Ureter (tissue), 1 donor: ENCODE results near the gene CSRP1. TPM values are rescaled to one million over a fixed set of nuclear protein-coding genes. Genes with fewer than 3 reads are reported as not detected.
A peak's percentile ranks its signal among the peaks of the same experiment; 100 is the strongest.

Source experiments
- DNase-seq: peaks from one replicate; pipeline ENCODE4 v3.0.0-alpha.2; 2020; ENCODE audit warnings: low spot score
- total RNA-seq: library from RNA; stranded (reverse); gene quantifications from one replicate; pipeline ENCODE4 v1.2.4, GENCODE V29; 2023
- donor health status: DM: yes; HTN: yes; CAD: no.

Gene CSRP1
- total RNA-seq, 1 donor from 2014 or later = 545 TPM

GRCh38 chr1:201456499-201457309 is 50.2 kb downstream of the CSRP1 start:
- peak; percentile 81 for DNase-seq

DNA sequence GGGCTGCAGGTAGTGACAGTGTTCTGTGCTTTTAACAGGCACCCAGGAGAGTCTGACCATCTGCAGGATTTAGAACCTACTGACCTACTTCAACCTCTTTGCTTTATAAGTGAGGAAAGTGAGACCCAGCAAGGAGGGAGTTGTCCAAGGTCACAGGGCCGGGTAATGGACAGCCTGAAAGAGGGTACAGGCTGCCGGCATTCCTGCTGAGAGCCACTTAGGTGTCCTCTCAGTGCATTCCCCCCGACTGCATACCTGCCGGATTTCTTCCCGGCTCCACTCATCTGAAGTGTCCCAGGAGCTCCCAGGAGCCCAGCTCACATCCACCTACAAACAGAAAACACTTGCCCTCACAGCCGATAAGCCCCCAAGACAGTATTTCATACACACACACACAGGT is 51.8 kb downstream of the CSRP1 start:
- DNase-seq = no peak

DNA sequence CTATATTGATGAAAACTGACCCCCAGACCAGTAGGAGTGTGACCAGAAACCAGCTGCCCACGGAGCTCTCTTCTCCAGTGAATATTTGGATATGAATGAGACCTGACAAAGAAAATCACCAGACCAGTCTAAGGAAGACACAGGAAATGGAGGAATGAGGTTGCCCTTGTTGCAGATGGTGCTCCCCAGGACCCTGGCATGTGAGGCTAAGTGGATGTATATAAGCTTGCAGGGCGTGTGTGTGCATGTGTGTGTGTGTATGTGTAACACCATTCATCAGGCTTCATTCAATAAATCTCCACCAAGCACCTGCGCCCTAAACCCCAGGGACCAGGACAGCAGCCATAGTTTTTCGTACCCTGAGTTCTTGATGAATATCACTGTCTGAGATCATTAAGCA is 52.3 kb downstream of the CSRP1 start:
- no peak for DNase-seq

DNA sequence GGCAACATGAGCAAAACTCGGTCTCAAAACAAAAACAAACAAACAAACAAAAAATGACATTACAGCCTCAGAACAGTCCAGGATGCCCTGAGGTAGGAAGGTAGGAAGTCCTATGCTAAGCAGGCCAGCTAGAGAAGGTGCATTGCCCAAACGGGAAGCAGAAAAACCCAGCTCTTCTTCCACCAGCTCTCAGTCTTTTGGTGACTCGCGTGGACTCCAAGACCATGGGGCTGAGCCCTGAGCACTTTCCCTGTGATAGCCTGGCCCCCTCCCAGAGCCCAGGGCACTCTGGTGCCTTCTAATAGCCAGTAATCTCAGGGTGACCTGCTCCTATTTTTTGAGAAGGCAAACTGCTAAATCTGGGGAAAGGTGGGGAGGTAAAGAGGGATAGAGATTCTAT is 54.1 kb downstream of the CSRP1 start:
- no peak for DNase-seq

GRCh38 chr1:201450721-201451291 is 56.1 kb downstream of the CSRP1 start:
- DNase-seq = no peak

GRCh38 chr1:201448990-201449389 is 57.9 kb downstream of the CSRP1 start:
- DNase-seq = no peak

GRCh38 chr1:201447903-201448871 is 58.7 kb downstream of the CSRP1 start:
- peak; percentile 84 for DNase-seq

DNA sequence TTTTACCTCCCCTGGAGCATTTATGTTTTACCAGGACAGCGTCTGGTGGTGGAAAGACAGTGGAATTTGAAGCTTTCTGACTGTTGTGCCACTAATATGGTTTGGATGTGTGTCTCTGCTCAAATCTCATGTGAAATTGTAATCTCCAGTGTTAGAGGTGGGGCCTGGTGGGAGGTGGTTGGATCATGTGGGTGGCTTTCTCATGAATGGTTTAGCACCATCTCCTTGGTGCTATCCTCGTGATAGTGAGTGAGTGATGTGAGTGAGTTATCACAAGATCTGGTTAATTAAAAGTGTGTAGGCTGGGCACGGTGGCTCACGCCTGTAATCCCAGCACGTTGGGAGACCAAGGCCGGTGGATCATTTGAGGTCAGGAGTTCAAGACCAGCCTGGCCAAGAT is 61.6 kb downstream of the CSRP1 start:
- no peak for DNase-seq

GRCh38 chr1:201444792-201445191 is 62.1 kb downstream of the CSRP1 start:
- DNase-seq = no peak

DNA sequence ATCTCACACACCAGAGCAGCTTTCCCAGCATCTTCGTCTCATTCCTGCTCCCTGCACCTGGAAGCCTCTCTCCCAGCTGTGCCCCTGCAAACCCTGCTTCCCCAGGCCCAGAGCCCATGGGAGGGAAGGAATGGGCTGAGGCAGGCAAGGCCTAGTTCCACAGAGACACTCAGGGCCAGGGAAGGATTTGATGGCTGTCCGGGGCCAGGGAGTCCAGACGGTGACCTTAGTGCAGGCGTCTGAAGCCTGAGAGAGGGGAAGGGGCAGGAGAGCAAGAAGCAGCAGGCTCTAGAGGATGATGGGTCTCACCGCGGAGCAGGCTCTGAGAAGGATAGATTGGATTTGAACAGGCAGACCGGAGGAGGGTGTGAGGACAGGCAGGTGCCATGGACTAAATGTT is 63.2 kb downstream of the CSRP1 start:
- no peak for DNase-seq

DNA sequence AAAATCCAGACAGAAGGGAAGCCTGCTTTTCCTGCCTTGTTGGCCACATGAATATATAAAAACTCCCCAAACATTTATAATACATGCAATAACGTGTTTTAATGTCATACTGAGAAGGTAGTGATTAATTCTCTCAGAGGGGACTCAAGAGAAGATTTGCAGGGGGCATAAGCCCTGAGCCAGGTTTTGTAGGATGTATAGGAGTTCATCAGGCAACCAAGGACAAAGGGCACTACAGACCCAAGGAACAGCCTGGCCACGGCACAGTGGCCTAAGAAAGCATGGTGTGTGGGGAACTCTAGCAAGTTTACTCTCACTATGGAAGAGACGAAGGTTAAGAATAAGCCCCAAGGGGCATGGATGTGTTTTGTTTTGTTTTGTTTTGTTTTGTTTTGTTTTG is 70.0 kb downstream of the CSRP1 start:
- DNase-seq = no peak

- no peak for DNase-seq
Observed at GRCh38 chr1:201436393-201436792, 70.5 kb downstream of the CSRP1 start.

- DNase-seq = no peak
Observed at GRCh38 chr1:201434266-201434665, 72.7 kb downstream of the CSRP1 start.

GRCh38 chr1:201433609-201434008 is 73.3 kb downstream of the CSRP1 start:
- DNase-seq = no peak

Other genes starting within 250 kb of the CSRP1 start
- 58.1 TPM for gene PKP1, start 223.6 kb downstream of the CSRP1 start, total RNA-seq
- gene TNNT2, start 129.4 kb downstream of the CSRP1 start, total RNA-seq = 1.4 TPM
- gene LAD1, start 107.8 kb downstream of the CSRP1 start, total RNA-seq = 186 TPM
- gene TNNI1, start 85.4 kb downstream of the CSRP1 start, total RNA-seq = 0.23 TPM
- gene PHLDA3, start 37.9 kb downstream of the CSRP1 start, total RNA-seq = 75.4 TPM
- 49.3 TPM for gene NAV1, start 32.0 kb upstream of the CSRP1 start, total RNA-seq